Right lobe of liver (tissue), 4 donors: ENCODE data around the gene PHETA1.

Source experiments
- CTCF ChIP-seq, 4 donors: fragments of 200-600 bp in 3 of 4; fragments of 450-650 bp in 1 of 4; IDR thresholded peaks; one replicate each; pipeline versions ENCODE4 v1.5.1 to v1.8.0; 2016 to 2022; ENCODE audit warnings: antibody characterized with exemption in 4 of 4, mild to moderate bottlenecking in 2 of 4
- POLR2A ChIP-seq: fragments of 450-650 bp; IDR thresholded peaks from one replicate; pipeline ENCODE4 v1.6.1; 2017; ENCODE audit warnings: antibody characterized with exemption, mild to moderate bottlenecking
- donor health status: DM: no; HTN: no; CAD: no.
- donor health status: DM: no; HTN: no; CAD: no.
- donor health status: DM: no; HTN: yes; CAD: no.

- TF ChIP-seq CTCF (IDR thresholded peaks at IDR 0.05): no peak
- TF ChIP-seq POLR2A: no peak
Measured at GRCh38 chr12:111311011-111311410, 57.9 kb downstream of the PHETA1 start.
